H7 (cell line): ENCODE measurements around the gene ERC2. TPM values are rescaled to one million over a fixed set of nuclear protein-coding genes. Genes with fewer than 3 reads are reported as not detected.

Experiments
- DNase-seq: peaks from one replicate; pipeline ENCODE4 v3.0.0; 2012
- H3K27me3 ChIP-seq: 2 replicates; pipeline ENCODE4 v1.6.0; 2011; ENCODE audit warnings: mild to moderate bottlenecking, low read length; ENCODE audit not compliant: control insufficient read depth, insufficient read depth
- H3K36me3 ChIP-seq: replicated peaks from 2 replicates; pipeline ENCODE4 v1.5.1; 2011; ENCODE audit warnings: low read length; ENCODE audit not compliant: control insufficient read depth, insufficient read depth
- H3K4me3 ChIP-seq: 2 replicates; pipeline ENCODE4 v1.5.1; 2011; ENCODE audit warnings: low read depth, mild to moderate bottlenecking, control low read depth, low read length, moderate library complexity; ENCODE audit not compliant: insufficient read depth
- total RNA-seq: library from RNA; depleted of rRNA; stranded (reverse); fragments of >200 nt; shearing (Covaris generic); gene quantifications from 2 replicates; pipeline ENCODE4 v1.2.3, GENCODE V29; 2014

Gene ERC2
- total RNA-seq, 1 experiment from 2014 or later, result 2.4 TPM

DNA sequence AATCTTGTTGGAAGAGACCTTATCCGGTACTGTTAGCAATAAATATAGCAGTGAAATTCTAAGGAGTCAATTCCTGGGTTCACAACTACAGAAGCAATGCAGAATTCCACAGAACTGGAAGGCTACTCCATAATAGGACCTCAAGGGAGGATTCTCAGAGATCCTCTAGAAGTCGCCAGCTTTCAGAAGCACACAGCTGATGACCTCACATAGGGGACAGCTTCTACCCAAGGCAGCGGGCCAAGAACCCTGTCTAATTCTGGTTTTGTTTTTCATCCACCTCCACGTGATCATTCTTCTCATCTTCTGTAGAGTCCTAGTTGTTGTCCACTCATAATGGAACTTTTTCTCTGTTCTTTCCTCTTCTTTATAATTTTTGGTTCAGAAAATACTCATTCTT is 99.4 kb downstream of the ERC2 start:
- Histone ChIP-seq H3K4me3 (no peak overlapping the region), H3K27me3 (no peaks in the 10 kb centered on the region), H3K36me3 (no peaks in the 10 kb centered on the region)
- no peak for DNase-seq

DNA sequence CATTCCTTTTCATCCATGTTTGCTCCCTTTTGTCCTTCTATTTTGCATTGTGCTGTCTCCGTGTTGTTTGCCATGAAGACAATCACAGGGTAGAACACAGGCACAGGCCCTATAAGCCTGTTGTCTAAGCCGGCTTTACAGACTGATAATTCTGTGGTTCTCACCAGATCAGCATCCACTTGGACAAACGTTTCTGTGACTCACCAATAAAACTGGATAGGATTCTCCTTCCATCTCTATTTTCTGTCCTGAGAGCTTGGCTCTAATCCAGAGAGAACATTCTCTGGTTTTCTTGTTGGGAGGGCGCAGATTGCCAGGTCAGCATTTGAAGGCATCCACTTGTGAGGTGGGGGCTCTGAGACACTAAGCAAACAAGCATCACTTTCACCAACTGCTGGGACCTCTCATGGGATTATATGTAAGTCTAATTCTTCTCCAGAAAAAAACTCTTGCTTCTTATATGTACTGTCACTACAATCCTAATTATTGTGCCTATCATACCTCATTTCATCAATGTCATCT is 101.6 kb downstream of the ERC2 start:
- DNase-seq, result no peak
- no peaks in the 10 kb centered on the region for H3K36me3 ChIP-seq
- no peaks in the 10 kb centered on the region for H3K27me3 ChIP-seq
- no peak overlapping the region for H3K4me3 ChIP-seq

DNA sequence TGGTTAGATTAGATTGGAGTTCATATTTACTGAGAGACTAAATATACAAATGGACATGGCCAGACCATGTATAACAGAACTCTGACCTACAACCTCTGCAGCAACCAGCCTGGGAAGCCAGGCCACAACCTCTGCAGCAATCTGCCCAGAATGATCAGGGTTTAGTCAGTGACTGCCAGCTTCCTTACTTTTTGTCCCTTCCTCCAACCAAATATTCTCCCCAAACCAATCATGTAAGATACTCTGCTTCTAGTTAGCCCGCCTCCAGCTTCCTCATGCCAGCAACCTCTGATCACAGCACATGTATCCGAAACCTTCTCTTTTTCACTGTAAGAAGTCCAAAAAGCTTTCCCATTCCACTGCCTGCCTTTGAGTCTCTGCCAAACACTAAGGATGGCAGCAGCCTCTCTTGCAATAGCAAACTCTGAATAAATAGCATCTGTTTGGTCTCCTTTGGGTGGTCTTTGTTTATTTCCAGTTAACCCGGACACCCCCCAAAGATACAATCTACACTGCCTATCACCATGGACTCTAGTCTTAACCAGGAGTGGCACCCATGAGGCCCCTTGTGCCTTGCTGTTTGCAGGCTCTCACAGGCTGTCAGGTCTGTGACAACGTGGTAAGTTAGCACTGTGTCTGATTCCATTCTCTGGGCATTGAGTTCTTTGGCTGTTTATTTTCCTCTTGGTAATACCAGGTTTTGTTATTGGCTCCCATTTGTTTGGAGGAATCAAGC is 102.2 kb downstream of the ERC2 start:
- Histone ChIP-seq H3K27me3 (no peaks in the 10 kb centered on the region), H3K36me3 (no peaks in the 10 kb centered on the region), H3K4me3 (no peak overlapping the region)
- no peak for DNase-seq

DNA sequence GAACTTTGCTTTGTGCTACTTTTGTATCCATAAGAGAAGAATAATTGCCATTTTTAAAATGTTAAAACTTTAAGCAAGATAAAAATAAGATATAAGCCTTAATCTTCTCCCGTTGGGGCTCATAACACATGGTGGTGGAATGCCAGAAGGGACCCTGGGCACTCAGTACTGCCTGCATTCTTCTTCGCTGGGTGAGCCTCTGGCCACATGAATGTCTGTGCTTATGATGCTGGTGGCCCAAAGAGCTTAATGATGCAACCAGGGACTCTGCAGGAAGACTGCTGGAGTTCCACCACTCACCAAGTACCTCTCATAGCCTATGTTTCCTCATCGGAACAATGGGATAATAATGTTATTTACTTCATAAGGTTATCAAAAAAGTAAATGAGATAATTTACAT is 103.6 kb downstream of the ERC2 start:
- Histone ChIP-seq H3K27me3 (no peaks in the 10 kb centered on the region), H3K4me3 (no peak overlapping the region), H3K36me3 (no peaks in the 10 kb centered on the region)
- DNase-seq, result no peak

DNA sequence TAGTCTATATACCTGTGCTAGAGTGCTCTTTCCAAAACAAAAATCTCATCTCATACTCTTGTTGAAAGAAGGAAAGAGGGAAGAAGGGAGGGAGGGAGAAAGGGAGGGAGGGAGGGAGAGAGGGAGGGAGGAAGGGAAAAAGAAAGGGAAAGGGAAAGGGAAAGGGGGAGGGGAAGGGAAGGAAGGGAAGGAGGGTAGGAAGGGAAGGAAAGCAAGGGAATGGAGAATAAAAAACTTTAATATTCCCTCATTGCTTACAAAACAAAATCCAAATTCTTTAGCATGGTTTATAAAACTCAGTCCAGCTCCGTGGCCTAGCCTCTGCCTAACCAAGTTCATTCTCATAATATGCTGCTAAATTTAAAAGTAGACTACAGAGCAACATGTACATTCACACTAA is 104.5 kb downstream of the ERC2 start:
- H3K36me3 ChIP-seq, result no peaks in the 10 kb centered on the region
- H3K4me3 ChIP-seq, result no peak overlapping the region
- H3K27me3 ChIP-seq, result no peaks in the 10 kb centered on the region
- DNase-seq, result no peak

DNA sequence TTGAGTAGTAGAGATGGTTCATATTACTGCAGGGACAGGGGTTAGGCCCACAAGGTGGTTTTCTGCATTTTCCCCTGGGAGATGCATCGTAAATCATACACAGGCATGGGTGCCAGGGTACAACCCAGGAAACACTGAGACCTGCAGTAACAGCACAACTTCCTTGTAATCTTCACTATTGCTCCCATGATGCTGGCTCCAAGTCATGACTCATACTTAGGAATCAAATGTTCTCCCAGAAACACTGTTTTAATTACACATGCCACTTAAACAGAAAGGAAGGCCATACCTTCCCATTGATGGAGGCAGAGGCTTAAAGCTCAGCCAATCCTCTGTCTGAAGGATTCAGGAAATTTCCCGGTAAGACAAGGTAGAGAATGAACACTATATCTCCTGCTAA is 106.5 kb downstream of the ERC2 start:
- H3K4me3 ChIP-seq, result no peak overlapping the region
- H3K36me3 ChIP-seq, result no peaks in the 10 kb centered on the region
- no peaks in the 10 kb centered on the region for H3K27me3 ChIP-seq
- DNase-seq, result no peak

DNA sequence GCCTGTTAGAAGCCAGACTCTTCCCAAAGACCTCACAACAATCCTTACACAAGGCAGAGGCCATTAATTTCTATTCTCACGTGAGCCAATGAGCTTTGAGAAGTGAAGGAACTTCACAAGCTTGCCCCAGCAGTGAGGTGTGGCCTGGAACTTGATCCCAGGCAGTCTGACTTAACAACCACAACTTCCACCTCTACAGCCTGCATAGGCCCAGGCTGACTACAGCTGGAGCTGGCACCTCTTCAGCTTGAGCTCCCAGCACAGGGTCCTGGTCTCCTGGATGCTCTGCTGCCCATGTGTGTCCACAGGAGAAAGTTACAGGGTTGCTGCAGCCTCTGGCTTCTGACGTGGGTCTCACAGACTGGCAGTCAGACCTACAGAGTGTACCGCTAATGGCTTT is 111.0 kb downstream of the ERC2 start:
- H3K27me3 ChIP-seq, result no peaks in the 10 kb centered on the region
- no peak for DNase-seq
- H3K4me3 ChIP-seq, result no peak overlapping the region
- H3K36me3 ChIP-seq, result no peaks in the 10 kb centered on the region

DNA sequence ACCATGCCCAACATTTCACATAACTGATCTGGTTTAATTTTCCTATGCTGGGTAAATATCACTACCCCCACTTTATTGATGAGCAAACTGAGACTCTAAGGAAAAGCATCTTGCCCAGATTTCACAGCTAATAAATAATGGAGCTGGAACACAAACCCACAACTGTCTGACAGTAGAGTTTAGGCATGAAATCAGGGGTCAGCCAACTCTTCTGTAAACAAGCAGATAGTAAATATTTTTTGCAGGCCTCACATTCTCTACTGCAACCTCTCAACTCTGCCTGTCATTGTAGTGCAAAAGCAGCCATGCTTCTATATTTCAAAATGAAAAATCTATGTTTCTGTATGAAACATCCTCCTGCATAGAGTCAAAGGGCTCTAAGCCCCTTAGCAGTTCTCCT is 111.5 kb downstream of the ERC2 start:
- DNase-seq, result no peak
- H3K4me3 ChIP-seq, result no peak overlapping the region
- no peaks in the 10 kb centered on the region for H3K27me3 ChIP-seq
- H3K36me3 ChIP-seq, result no peaks in the 10 kb centered on the region

DNA sequence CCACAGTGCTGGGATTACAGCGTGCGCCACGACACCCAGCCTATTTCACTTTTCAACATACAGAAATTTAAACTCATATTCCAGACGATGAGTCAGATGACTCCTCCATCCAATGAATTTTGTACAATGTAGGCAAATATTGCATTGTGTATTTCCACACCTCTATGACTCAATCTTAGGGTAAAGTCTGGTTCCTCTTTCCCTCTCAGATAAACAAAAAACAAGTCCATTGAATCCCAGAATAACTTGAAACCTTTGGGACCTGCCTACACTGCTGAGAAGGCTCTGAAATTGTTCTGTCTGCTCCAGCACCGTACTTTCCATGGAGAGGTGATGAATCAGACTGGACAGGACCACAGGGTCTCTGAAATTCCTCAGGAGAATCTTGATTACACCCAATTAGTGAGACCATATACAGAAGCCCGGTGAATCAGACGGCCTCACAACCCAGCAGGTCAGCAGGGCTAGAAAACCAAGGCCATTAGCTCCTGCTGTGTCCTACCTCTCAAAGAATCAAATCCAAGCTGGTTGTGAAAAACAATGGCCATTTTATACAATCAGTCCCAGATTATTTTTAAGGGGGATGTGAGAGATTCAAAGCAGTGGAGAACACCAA is 112.6 kb downstream of the ERC2 start:
- no peaks in the 10 kb centered on the region for H3K36me3 ChIP-seq
- no peak for DNase-seq

DNA sequence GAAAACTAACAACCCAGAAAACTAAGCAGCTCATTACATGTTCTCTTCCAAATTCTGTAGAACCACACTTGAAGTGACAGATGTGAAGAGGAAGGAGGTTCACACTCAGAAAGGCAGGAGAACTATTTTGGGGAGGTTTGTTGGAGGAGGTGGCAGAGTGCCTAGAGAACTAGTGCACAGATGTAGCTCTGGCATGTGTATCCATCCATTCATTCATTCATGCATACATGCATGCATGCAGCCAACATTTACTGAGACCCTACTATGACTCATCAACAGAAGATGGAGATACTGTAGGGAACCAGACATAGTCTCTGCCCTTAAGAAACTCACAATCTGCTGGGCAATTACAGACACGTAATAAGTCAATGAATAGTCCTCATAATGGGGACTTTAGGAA is 116.7 kb downstream of the ERC2 start:
- DNase-seq, result no peak
- Histone ChIP-seq H3K4me3 (no peak overlapping the region), H3K27me3 (no peaks in the 10 kb centered on the region), H3K36me3 (no peaks in the 10 kb centered on the region)

More for the DNA sequence above, 112.6 kb downstream of the ERC2 start:
- H3K4me3 ChIP-seq, result no peak overlapping the region
- no peaks in the 10 kb centered on the region for H3K27me3 ChIP-seq

DNA sequence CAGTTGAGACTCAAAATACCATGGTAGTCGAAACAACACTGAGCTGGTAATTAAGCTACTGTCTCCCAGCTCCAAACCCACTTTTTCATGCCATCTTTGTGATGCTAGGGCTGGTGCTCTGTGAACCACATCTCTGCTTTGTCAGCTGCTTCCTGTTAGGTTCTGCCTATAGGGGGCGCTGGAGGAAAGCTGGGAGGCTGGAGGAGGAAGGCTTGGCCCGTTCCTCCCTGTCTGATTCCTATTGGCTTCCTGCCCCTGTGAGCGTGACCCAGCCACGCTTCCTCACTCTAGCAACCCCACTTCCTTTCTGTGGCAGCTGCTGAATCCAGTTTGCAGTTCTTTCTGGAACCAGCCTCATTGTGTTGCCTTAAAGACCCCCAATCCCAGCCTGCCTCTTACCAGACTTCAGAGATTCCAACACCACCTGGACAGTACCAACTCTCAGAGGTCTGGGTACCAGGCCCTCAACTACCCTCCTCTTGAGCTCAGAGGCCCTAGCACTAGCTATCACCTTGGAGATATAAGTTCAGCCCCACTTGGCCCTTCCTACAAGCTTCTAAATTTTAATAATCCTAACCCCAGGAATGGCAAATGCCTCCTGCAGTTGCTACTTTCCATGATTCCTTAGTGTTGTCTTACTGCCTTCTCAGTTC is 120.9 kb downstream of the ERC2 start:
- H3K36me3 ChIP-seq, result no peaks in the 10 kb centered on the region
- DNase-seq, result peak; percentile 51
- no peaks in the 10 kb centered on the region for H3K27me3 ChIP-seq
- no peak overlapping the region for H3K4me3 ChIP-seq

DNA sequence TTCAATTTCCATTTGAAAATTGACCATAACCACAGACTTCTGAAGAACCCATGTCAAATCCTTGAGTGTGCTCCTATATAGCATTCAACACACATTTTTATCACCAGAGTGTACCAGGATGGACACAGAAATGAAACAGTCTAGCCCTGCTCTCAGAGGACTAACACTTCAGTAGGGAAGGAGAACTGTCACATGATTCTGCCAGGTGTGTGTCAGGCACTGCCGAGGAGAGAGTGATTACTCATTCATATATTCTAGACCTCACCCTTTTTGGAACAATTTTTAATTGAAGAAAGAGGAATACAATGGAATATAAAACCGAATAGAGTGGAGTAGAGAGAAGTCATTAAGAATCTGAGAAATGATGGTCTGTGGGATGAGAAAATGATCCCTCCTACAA is 125.8 kb downstream of the ERC2 start:
- Histone ChIP-seq H3K27me3 (no peaks in the 10 kb centered on the region), H3K4me3 (no peak overlapping the region), H3K36me3 (no peaks in the 10 kb centered on the region)
- no peak for DNase-seq

DNA sequence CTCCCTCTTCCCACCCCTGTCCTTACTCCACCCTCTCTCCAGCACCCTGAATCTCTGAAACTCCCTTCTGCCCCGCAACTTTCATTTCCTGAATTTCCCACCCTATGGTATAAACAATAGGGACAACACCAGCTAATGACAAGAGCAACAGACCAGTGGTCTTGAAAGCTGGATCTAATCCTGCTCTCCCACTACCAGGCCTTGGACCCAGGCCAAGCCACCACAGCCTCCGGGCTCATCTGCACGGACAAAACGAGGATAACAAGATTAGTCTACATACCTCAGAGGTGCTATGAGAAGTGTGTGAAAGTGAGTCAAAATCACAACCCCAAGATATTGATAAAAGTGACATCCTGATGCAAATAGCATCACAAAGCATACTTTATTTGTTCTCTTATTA is 128.6 kb downstream of the ERC2 start:
- Histone ChIP-seq H3K27me3 (no peaks in the 10 kb centered on the region), H3K4me3 (no peak overlapping the region), H3K36me3 (no peaks in the 10 kb centered on the region)
- DNase-seq, result no peak

DNA sequence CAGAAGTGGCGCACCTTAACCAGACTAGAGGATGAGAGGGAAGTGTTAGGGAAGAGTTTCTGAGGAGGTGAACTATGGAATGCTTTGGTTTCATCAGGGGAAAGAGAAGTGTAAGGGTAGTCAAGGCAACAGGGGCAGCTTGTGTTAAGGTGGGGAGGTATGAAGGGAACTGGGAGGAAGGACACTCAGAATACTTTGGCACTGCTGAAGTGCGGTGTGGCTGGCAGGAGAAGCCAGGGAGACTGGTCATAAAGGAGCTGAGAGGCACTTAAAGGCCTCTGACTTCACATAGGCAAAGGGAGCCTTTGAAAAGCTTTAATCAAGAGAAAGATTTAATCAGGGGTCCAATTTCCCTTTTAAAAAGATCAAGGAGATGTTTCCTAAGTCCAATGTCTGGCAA is 129.0 kb downstream of the ERC2 start:
- Histone ChIP-seq H3K36me3 (no peaks in the 10 kb centered on the region), H3K27me3 (no peaks in the 10 kb centered on the region), H3K4me3 (no peak overlapping the region)
- DNase-seq, result no peak

DNA sequence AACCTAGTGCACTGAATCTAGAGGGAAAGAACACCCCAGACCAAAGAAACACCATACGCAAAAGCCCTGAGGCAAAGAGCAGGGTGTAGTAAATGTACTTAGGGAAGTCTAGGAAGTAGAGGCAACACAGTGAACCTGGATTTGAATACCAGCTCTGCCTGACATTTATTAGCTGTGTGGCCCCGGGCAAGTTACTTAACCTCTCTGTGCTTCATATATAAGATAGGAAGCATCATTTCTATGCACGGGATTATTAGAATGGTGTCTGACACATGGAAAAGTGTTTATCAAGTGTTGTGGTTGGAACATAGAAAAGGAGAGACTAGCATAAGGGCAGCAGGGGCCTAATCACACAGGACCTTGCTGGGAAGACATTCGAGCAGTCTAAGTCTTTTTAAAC is 132.2 kb downstream of the ERC2 start:
- Histone ChIP-seq H3K36me3 (no peaks in the 10 kb centered on the region), H3K4me3 (no peak overlapping the region), H3K27me3 (no peaks in the 10 kb centered on the region)
- no peak for DNase-seq
